ENCODE data around the gene BIRC6.

Gene BIRC6

GRCh38 chr2:32522770-32523169 is 165.9 kb downstream of the BIRC6 start:
- Histone ChIP-seq H3K27me3 (ENCODE audit: low read length) (no peaks in the 10 kb centered on the region), H3K27ac (ENCODE audit: low read depth, low read length) (no peak overlapping the region), H3F3A (ENCODE audit: insufficient read depth) (0 out of 2 replicates have a peak, but pooled peaks cover 3% of the 10 kb centered on the region), H4K20me1 (ENCODE audit: low read depth, low read length) (no peaks in the 10 kb centered on the region), H3K36me3 (ENCODE audit: low read length) (peaks cover 50% of the 10 kb centered on the region), H3K4me2 (ENCODE audit: low read depth, low read length, poor library complexity, severe bottlenecking) (no peak overlapping the region), H2AFZ (ENCODE audit: low read depth, low read length, severe bottlenecking) (no peak overlapping the region), H3K9me2 (replicated peaks; ENCODE audit: insufficient read depth, low read length) (no peaks in the 10 kb centered on the region), H3K9ac (ENCODE audit: low read length) (no peak overlapping the region), H3K79me2 (ENCODE audit: insufficient read depth, low read length) (no peaks in the 10 kb centered on the region), H3K9me3 (ENCODE audit: insufficient read depth, low read length) (no peaks in the 10 kb centered on the region), H3K4me3 (ENCODE audit: insufficient read depth, low read length, poor library complexity, severe bottlenecking) (no peak overlapping the region)
- TF ChIP-seq EZH2phosphoT487 (conservative IDR thresholded peaks at IDR 0.05; ENCODE audit: low read length) = no peak
- TF ChIP-seq CTCF (IDR thresholded peaks at IDR 0.05; ENCODE audit: insufficient read depth, low read length, poor library complexity, severe bottlenecking) = no peak

- no peak overlapping the region for H3K27ac ChIP-seq (ENCODE audit: low read depth, low read length)
- no peak overlapping the region for H3K9ac ChIP-seq (ENCODE audit: low read length)
- TF ChIP-seq CTCF (IDR thresholded peaks at IDR 0.05; ENCODE audit: insufficient read depth, low read length, poor library complexity, severe bottlenecking) = no peak
- TF ChIP-seq EZH2phosphoT487 (conservative IDR thresholded peaks at IDR 0.05; ENCODE audit: low read length) = no peak
- no peaks in the 10 kb centered on the region for H3K9me2 ChIP-seq (replicated peaks; ENCODE audit: insufficient read depth, low read length)
- no peaks in the 10 kb centered on the region for H4K20me1 ChIP-seq (ENCODE audit: low read depth, low read length)
- H3K27me3 ChIP-seq (ENCODE audit: low read length) = no peaks in the 10 kb centered on the region
- 0 out of 2 replicates have a peak, but pooled peaks cover 3% of the 10 kb centered on the region for H3F3A ChIP-seq (ENCODE audit: insufficient read depth)
- H3K4me3 ChIP-seq (ENCODE audit: insufficient read depth, low read length, poor library complexity, severe bottlenecking) = no peak overlapping the region
- no peak overlapping the region for H2AFZ ChIP-seq (ENCODE audit: low read depth, low read length, severe bottlenecking)
- H3K9me3 ChIP-seq (ENCODE audit: insufficient read depth, low read length) = no peaks in the 10 kb centered on the region
- H3K4me2 ChIP-seq (ENCODE audit: low read depth, low read length, poor library complexity, severe bottlenecking) = no peak overlapping the region
- no peaks in the 10 kb centered on the region for H3K79me2 ChIP-seq (ENCODE audit: insufficient read depth, low read length)
- peaks cover 44% of the 10 kb centered on the region for H3K36me3 ChIP-seq (ENCODE audit: low read length)
These were observed 166.9 kb downstream of the BIRC6 start for GRCh38 chr2:32523686-32524085.

GRCh38 chr2:32532341-32532740 is 175.5 kb downstream of the BIRC6 start:
- H3F3A ChIP-seq (ENCODE audit: insufficient read depth) = peaks cover 3% of the 10 kb centered on the region; the same call in 1 of the 2 replicates
- H3K9me2 ChIP-seq (replicated peaks; ENCODE audit: insufficient read depth, low read length) = no peaks in the 10 kb centered on the region
- H3K79me2 ChIP-seq (ENCODE audit: insufficient read depth, low read length) = no peaks in the 10 kb centered on the region
- peaks cover 28% of the 10 kb centered on the region; the same call in 1 of the 2 replicates for H3K36me3 ChIP-seq (ENCODE audit: low read length)
- H3K4me2 ChIP-seq (ENCODE audit: low read depth, low read length, poor library complexity, severe bottlenecking) = no peak overlapping the region
- H3K27me3 ChIP-seq (ENCODE audit: low read length) = no peaks in the 10 kb centered on the region
- TF ChIP-seq EZH2phosphoT487 (conservative IDR thresholded peaks at IDR 0.05; ENCODE audit: low read length) = no peak
- TF ChIP-seq CTCF (IDR thresholded peaks at IDR 0.05; ENCODE audit: insufficient read depth, low read length, poor library complexity, severe bottlenecking) = no peak
- H4K20me1 ChIP-seq (ENCODE audit: low read depth, low read length) = no peaks in the 10 kb centered on the region
- H3K9me3 ChIP-seq (ENCODE audit: insufficient read depth, low read length) = no peaks in the 10 kb centered on the region
- H3K4me3 ChIP-seq (ENCODE audit: insufficient read depth, low read length, poor library complexity, severe bottlenecking) = no peak overlapping the region
- H3K9ac ChIP-seq (ENCODE audit: low read length) = no peak overlapping the region
- H3K27ac ChIP-seq (ENCODE audit: low read depth, low read length) = no peak overlapping the region
- no peak overlapping the region for H2AFZ ChIP-seq (ENCODE audit: low read depth, low read length, severe bottlenecking)
